ENCODE data around the gene TEF. TPM values are rescaled to one million over a fixed set of nuclear protein-coding genes. Genes with fewer than 3 reads are reported as not detected.
A peak's percentile ranks its signal among the peaks of the same experiment; 100 is the strongest.
"Not testable (repeated sequence)": the region's sequence is repeated elsewhere in the genome, so short reads cannot be mapped to it uniquely, and the experiment has no call there.

TEF gene
- total and polyA plus RNA-seq, 4 donors = 5.7 to 16.2 (median 10.2) TPM

DNA sequence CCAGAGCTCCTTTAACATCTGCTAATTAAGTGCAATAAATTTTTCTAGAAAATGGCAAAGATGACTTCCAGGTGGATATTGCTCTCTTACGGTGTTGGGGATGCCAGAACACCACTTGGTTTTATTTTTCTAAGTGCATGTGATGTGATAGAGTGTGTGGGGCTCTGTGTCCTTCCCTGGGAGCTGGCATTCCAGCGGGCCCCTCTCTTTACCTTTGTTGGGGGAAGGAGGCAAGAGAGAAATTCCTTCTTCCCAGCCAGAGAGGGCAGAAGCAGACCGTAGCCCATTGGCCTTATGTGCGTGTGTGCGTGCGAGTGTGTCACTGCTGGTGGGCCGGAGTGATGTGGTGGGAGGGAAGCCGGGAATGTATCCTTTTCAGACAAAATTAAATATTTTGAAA is 17.2 kb downstream of the TEF start:
- 95% methylated on average over 8 of the region's 8 CpGs for WGBS
- Histone ChIP-seq H3K36me3 (ENCODE audit: control insufficient read depth in 4 of 4, insufficient read depth in 3 of 4, low read depth in 1 of 4, low read length in 3 of 4) (peaks cover 0 to 27% (median 8%) of the 10 kb centered on the region in 4 donors), H3K27me3 (ENCODE audit: control insufficient read depth in 4 of 4, insufficient read depth in 4 of 4, low read length in 3 of 4) (no peaks in the 10 kb centered on the region), H3K27ac (ENCODE audit: low read depth in 1 of 2, low read length in 2 of 2) (peak overlapping the region; percentile 77 to 98), H3K9ac (ENCODE audit: low read depth in 1 of 2, low read length in 2 of 2) (no peak overlapping the region), H3K4me1 (ENCODE audit: control insufficient read depth in 4 of 4, insufficient read depth in 4 of 4, low read length in 3 of 4) (peaks cover 10 to 68% (median 57%) of the 10 kb centered on the region in 4 donors), H3K9me3 (ENCODE audit: control insufficient read depth in 4 of 4, low read length in 3 of 4) (no peaks in the 10 kb centered on the region), H3K4me3 (ENCODE audit: low read depth in 1 of 3, low read length in 3 of 3) (no peak overlapping the region)
- DNase-seq (ENCODE audit: low spot score) = no peak
- no peak for TF ChIP-seq EGR1 (IDR thresholded peaks at IDR 0.05; ENCODE audit: low read depth in 2 of 2)

DNA sequence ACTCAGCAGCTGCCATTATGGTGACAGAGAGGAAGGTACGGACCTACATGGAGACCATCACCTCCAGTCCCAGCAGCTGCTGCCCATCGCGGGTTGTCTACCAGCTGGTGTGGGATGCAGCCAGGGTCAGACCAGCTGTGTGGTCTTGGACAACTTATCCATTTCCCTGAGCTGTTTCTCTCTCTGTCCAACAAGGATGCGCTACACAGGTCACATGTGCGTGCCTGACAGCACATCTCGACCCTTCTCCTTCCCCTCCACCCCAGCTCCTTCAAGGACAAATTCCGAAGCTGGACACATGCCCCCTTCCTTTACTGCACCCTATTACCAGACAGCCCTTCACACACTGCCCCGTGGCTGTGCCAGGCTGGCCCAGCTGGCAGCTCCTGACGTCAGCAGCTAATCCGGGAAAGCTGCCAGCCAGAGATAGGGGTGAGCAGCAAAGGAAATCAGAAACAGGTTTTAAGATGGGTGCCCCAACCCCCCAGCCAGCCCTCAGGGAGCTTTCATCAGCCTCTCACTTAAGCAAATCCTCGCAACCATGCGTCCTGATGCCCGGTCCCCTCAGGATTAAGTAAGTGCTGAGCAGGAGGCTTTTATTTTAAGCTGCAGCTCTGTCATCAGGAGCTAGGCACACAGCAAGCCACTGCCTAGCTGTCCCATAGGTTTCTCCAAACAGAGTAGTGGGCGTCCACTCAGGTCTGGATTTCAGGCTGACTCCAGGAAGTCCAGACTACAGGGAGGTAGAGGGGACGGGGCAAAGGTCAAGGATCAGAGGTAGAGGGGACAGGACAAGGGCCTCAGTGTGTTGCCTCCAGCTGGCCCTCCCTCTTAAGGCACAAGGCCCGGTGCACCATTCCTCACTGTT is 20.3 kb downstream of the TEF start:
- 27% methylated on average over 16 of the region's 16 CpGs for WGBS

DNA sequence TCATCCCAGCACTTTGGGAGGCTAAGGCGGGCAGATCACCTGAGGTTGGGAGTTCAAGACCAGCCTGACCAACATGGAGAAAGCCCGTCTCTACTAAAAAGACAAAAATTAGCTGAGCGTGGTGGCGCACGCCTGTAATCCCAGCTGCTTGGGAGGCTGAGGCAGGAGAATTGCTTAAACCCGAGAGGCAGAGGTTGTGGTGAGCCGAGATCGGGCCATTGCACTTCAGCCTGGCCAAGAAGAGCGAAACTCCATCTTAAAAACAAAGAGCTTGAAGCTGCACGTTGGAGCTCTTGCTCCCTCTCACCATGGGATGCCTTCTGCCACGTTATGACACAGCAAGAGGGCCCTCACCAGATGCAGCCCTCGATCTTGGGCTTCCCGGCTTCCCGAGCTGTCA is 21.1 kb downstream of the TEF start:
- Histone ChIP-seq H3K27ac (ENCODE audit: low read depth in 1 of 2, low read length in 2 of 2) (peak overlapping the region; percentile 83 to 90), H3K4me1 (ENCODE audit: control insufficient read depth in 4 of 4, insufficient read depth in 4 of 4, low read length in 3 of 4) (peaks cover 6 to 38% (median 26%) of the 10 kb centered on the region in 4 donors)
- H3K9me3 ChIP-seq (ENCODE audit: control insufficient read depth in 4 of 4, low read length in 3 of 4); DNase-seq (ENCODE audit: low spot score); H3K27me3 ChIP-seq (ENCODE audit: control insufficient read depth in 4 of 4, insufficient read depth in 4 of 4, low read length in 3 of 4); H3K4me3 ChIP-seq (ENCODE audit: low read depth in 1 of 3, low read length in 3 of 3); H3K9ac ChIP-seq (ENCODE audit: low read depth in 1 of 2, low read length in 2 of 2); H3K36me3 ChIP-seq (ENCODE audit: control insufficient read depth in 4 of 4, insufficient read depth in 3 of 4, low read depth in 1 of 4, low read length in 3 of 4): not testable (repeated sequence)
- 93% methylated on average over 14 of the region's 14 CpGs for WGBS

More for the DNA sequence above, 20.3 kb downstream of the TEF start:
- no peak for DNase-seq (ENCODE audit: low spot score)
- Histone ChIP-seq H3K27ac (ENCODE audit: low read depth in 1 of 2, low read length in 2 of 2) (peak overlapping the region; percentile 83 to 90), H3K36me3 (ENCODE audit: control insufficient read depth in 4 of 4, insufficient read depth in 3 of 4, low read depth in 1 of 4, low read length in 3 of 4) (peaks cover 0 to 2% (median 0%) of the 10 kb centered on the region in 4 donors), H3K4me3 (ENCODE audit: low read depth in 1 of 3, low read length in 3 of 3) (no peak overlapping the region), H3K4me1 (ENCODE audit: control insufficient read depth in 4 of 4, insufficient read depth in 4 of 4, low read length in 3 of 4) (peaks cover 7 to 44% (median 31%) of the 10 kb centered on the region in 4 donors), H3K27me3 (ENCODE audit: control insufficient read depth in 4 of 4, insufficient read depth in 4 of 4, low read length in 3 of 4) (no peaks in the 10 kb centered on the region), H3K9me3 (ENCODE audit: control insufficient read depth in 4 of 4, low read length in 3 of 4) (no peaks in the 10 kb centered on the region), H3K9ac (ENCODE audit: low read depth in 1 of 2, low read length in 2 of 2) (peak overlapping the region; percentile 13 to 29)
- TF ChIP-seq YY1 (IDR thresholded peaks at IDR 0.05) (peak; percentile 73), SP1 (IDR thresholded peaks at IDR 0.05) (peak; percentile 60), JUND (IDR thresholded peaks at IDR 0.05) (peak in 1 of 2 donors; percentile 59), RXRA (IDR thresholded peaks at IDR 0.05) (peak; percentile 44 to 82), FOXA1 (IDR thresholded peaks at IDR 0.05) (no peak), NR2F2 (IDR thresholded peaks at IDR 0.05) (peak; percentile 37), HNF4A (conservative IDR thresholded peaks at IDR 0.05) (peak; percentile 60 to 79), HNF4G (IDR thresholded peaks at IDR 0.05) (no peak), RAD21 (IDR thresholded peaks at IDR 0.05) (peak; percentile 26 to 47)
- TF ChIP-seq, protein P1, sequence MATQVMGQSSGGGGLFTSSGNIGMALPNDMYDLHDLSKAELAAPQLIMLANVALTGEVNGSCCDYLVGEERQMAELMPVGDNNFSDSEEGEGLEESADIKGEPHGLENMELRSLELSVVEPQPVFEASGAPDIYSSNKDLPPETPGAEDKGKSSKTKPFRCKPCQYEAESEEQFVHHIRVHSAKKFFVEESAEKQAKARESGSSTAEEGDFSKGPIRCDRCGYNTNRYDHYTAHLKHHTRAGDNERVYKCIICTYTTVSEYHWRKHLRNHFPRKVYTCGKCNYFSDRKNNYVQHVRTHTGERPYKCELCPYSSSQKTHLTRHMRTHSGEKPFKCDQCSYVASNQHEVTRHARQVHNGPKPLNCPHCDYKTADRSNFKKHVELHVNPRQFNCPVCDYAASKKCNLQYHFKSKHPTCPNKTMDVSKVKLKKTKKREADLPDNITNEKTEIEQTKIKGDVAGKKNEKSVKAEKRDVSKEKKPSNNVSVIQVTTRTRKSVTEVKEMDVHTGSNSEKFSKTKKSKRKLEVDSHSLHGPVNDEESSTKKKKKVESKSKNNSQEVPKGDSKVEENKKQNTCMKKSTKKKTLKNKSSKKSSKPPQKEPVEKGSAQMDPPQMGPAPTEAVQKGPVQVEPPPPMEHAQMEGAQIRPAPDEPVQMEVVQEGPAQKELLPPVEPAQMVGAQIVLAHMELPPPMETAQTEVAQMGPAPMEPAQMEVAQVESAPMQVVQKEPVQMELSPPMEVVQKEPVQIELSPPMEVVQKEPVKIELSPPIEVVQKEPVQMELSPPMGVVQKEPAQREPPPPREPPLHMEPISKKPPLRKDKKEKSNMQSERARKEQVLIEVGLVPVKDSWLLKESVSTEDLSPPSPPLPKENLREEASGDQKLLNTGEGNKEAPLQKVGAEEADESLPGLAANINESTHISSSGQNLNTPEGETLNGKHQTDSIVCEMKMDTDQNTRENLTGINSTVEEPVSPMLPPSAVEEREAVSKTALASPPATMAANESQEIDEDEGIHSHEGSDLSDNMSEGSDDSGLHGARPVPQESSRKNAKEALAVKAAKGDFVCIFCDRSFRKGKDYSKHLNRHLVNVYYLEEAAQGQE (IDR thresholded peaks at IDR 0.05) = peak; percentile 72
